HG02981 (cell line): ENCODE measurements around the gene LPIN3.

Experiments used
- ATAC-seq: cut with Tn5 transposase; IDR thresholded peaks from one replicate; pipeline ENCODE4 v1.9.1; 2021; ENCODE audit warnings: mild to moderate bottlenecking, moderate library complexity; ENCODE audit not compliant: unreplicated experiment

The LPIN3 gene

GRCh38 chr20:41365777-41366545 is 25.3 kb downstream of the LPIN3 start:
- no peak for ATAC-seq

- ATAC-seq = no peak
Observed at GRCh38 chr20:41366546-41367392, 26.1 kb downstream of the LPIN3 start, which contains the start of gene EMILIN3. EMILIN3 (minus strand) TSS chr20:41366818; CDS start chr20:41366634, 184 bp downstream.

GRCh38 chr20:41367393-41367695 is 26.7 kb downstream of the LPIN3 start:
- no peak for ATAC-seq

GRCh38 chr20:41367956-41368355 is 27.3 kb downstream of the LPIN3 start:
- no peak for ATAC-seq

- no peak for ATAC-seq
Observed at GRCh38 chr20:41369673-41370072, 29.1 kb downstream of the LPIN3 start.

- no peak for ATAC-seq
Observed at GRCh38 chr20:41370176-41370575, 29.6 kb downstream of the LPIN3 start.

- ATAC-seq = no peak
Observed at GRCh38 chr20:41371371-41371770, 30.8 kb downstream of the LPIN3 start.

- ATAC-seq = no peak
Observed at GRCh38 chr20:41373251-41373783, 32.7 kb downstream of the LPIN3 start.

GRCh38 chr20:41373931-41374920 is 33.6 kb downstream of the LPIN3 start:
- ATAC-seq = no peak

GRCh38 chr20:41375846-41376245 is 35.2 kb downstream of the LPIN3 start:
- no peak for ATAC-seq

GRCh38 chr20:41376349-41376748 is 35.7 kb downstream of the LPIN3 start:
- ATAC-seq = no peak

GRCh38 chr20:41377275-41377674 is 36.7 kb downstream of the LPIN3 start:
- no peak for ATAC-seq

- no peak for ATAC-seq
Observed at GRCh38 chr20:41379551-41379950, 38.9 kb downstream of the LPIN3 start.

- no peak for ATAC-seq
Observed at GRCh38 chr20:41380551-41381193, 40.1 kb downstream of the LPIN3 start.

GRCh38 chr20:41382791-41383305 is 42.2 kb downstream of the LPIN3 start:
- no peak for ATAC-seq

- ATAC-seq = no peak
Observed at GRCh38 chr20:41386502-41387427, 46.1 kb downstream of the LPIN3 start.

- ATAC-seq = no peak
Observed at GRCh38 chr20:41387444-41387851, 46.8 kb downstream of the LPIN3 start.

- ATAC-seq = no peak
Observed at GRCh38 chr20:41390889-41391288, 50.3 kb downstream of the LPIN3 start.

- ATAC-seq = no peak
Observed at GRCh38 chr20:41391587-41392001, 51.0 kb downstream of the LPIN3 start.
